Tongue (tissue), 2 donors: ENCODE measurements around the gene KLRF1. TPM values are rescaled to one million over a fixed set of nuclear protein-coding genes. Genes with fewer than 3 reads are reported as not detected.
A peak's percentile ranks its signal among the peaks of the same experiment; 100 is the strongest.

ENCODE experiments used
- DNase-seq: peaks from one replicate; pipeline ENCODE4 v3.0.0-alpha.2; 2015
- total RNA-seq: library from RNA; depleted of rRNA; stranded (reverse); fragments of >200 nt; gene quantifications from one replicate; pipeline ENCODE4 v1.2.3, GENCODE V29; 2014

KLRF1 gene
- 0.51 TPM for total RNA-seq

GRCh38 chr12:9827209-9827888 is at the start of gene KLRF1:
KLRF1 (plus strand) TSS chr12:9827481; CDS start chr12:9827545, 64 bp downstream.
- no peak for DNase-seq

GRCh38 chr12:9779209-9779608 is 48.1 kb upstream of the KLRF1 start:
- no peak for DNase-seq

- no peak for DNase-seq
Observed at GRCh38 chr12:9781360-9781759, 45.9 kb upstream of the KLRF1 start.

DNA sequence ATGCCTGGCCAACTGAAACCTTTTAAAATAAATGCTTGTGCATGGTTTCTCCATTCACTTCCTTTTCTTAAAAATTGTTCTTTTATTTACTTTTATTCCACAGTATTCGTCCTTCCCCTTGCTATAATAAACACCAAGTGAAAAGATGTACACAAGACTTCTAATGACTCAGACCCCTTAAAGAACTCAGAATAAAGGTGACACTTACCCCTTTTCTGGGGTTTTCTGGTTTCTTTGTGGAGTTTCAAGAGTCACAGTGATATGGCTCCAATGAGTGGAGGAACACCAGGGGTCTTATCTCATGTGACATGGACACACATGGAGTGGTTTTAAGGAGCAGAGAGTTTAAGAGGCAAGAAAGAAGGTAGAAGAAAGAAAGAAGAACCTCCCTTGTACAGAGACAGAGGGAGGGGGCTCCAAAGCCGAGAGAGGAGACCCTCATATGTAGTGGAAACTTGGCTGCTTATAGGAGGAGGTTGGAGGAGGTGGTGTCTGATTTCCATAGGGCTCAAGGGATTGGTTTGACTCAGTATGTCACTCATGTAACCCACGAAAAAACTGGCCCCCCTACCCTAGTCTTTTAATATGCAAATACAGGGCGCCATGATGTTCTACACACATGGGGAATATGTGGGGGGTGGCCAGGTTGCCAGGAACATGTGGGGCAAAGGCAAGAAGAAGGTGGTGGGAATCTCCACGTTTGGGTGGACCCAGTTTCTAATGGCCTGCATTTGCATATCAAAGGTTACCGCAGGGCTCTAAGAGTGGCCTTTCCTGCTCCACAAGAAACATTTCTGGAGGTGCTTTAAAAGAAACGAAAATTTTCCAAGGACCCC is 44.5 kb upstream of the KLRF1 start:
- no peak for DNase-seq

DNA sequence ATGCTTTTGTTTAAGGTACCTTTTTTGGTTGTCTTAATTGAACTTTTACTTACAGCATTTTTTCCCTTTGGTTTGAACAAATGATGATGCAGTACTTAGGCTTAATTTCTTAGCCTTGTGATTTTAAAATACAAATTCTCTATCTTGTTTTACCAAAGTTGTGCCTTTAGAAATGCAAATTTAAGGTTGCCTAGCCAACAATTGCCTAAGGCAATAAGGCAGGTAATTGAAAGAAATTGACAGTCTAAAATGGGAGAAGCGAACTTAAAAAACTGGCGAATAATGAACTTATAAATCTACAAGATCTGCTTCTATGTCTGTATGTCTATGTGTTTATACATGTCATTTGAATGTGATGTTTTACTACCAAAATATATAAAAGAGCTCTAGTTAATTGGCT is 43.0 kb upstream of the KLRF1 start:
- DNase-seq: no peak

DNA sequence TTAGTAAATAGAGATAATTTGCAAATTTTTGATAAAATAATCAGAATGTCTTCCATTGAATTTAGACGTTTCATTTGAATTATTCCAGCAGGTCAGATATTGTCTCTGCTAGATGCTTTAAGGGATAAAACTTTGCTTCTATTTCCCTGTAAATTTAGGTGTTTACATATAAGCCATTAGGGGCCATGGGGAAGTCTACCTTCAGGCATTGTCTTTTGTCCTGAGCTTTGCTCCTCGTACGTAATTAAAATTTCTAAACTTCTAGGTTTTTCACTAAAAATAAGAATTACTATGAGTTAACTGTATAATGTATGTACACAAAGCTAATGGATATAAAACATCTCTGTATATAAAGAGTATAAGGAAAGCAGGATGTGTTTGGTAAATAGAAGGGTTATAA is 42.5 kb upstream of the KLRF1 start:
- no peak for DNase-seq

GRCh38 chr12:9786726-9787717 is 40.3 kb upstream of the KLRF1 start:
- no peak for DNase-seq

- no peak for DNase-seq
Observed at GRCh38 chr12:9792185-9792900, 34.9 kb upstream of the KLRF1 start.

DNA sequence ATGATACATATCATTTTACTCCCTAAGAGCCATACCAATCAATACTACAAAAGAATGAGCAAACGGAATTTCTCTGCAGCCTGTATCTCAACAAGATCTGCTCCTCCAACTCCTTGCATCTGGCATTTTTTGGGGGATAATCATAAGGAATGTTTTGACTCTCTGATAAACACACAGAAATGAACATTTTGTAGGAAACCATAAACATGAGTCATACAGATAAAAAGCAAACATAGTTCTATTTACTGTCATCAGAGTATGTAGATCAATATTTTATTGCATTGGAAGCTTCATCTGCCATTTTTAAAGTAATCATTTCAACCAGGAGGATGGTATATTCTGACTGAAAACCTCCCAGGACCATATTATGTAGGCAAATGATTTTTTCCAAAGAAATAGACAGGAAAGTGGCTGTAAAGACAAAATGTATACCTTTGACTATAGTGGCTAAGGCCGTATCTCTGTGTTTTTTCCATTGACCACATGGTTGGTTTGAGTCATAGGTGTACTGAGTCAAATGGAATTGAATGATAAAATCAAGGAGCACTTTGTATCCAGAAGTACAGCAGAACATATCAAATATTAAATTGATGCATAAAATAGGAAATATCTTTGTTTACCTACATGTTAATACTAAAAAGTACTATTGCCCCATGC is 34.2 kb upstream of the KLRF1 start:
- no peak for DNase-seq

- no peak for DNase-seq
Observed at GRCh38 chr12:9793779-9794395, 33.4 kb upstream of the KLRF1 start.

- DNase-seq: no peak
Observed at GRCh38 chr12:9794484-9795093, 32.7 kb upstream of the KLRF1 start.

DNA sequence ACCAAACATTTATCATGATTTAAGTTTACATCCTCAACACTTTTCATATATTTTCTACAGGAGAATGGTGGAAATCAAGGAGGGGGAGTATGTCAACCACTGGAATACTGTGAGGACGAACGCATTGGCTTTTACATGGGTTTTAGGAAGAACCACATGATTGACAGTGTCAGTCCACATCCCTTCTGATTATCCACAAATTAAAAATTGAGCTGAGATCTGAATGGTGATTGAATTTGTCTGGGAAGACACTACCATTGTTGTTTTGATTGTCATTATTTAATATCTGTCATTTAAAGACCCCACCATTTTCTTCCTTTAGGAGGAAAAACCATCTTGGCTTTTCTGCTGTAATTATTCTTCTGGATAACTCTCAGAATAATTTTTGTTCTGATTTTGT is 31.3 kb upstream of the KLRF1 start:
- no peak for DNase-seq

DNA sequence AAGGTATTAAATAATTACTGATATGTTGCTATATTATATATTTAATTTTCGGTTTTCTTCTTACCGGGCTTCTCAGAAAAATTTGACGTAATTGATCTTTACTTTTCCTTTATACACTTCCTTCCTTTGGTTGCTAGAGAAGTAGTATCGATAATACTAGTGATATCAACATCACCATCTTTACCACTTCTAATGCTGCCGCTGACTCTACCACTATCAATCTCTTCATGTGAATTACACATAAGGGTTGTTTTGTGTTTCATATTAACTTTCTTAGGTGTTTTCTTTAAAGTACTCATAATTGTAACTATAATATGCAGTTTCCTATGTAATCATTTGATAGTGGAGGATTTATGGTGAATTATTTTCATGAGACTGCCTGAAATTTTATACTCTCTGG is 30.9 kb upstream of the KLRF1 start:
- no peak for DNase-seq

- no peak for DNase-seq
Observed at GRCh38 chr12:9796971-9797370, 30.3 kb upstream of the KLRF1 start.

GRCh38 chr12:9797722-9798619 is 29.3 kb upstream of the KLRF1 start:
- peak; percentile 56 for DNase-seq

DNA sequence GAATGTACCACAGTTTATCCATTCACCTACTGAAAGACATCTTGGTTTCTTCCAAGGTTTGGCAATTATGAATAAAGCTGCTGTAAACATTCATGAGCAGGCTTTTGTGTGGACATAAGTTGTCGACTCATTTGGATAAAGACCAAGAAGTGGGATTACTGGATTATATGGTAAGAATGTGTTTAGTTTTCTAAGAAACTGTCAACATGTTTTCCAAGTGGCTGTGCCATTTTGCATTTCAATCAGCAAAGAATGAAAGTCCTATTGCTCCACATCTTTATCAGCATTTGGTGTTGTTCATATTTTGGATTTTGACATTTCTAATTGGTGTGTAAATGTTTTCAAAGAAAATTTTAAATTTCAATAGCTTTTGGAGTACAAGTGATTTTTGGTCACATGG is 27.3 kb upstream of the KLRF1 start:
- DNase-seq: no peak

DNA sequence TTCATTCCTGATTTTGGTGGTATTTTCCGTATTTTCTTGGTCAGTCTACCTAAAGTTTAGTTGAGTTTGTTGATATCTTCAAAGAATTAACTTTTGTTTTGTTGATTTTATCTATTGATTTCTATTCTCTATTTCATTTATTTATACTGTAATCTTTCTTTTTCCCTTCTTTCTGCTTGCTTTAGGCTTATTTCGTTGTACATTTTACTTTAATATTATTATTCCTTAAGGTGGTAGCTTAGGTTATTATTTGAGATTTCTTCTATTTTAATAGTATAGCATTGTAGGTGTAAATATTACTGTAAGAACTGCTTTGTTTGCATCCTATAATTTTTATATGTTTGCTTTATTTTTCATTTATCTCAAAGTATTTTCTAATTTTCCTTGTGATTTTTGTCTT is 21.4 kb upstream of the KLRF1 start:
- no peak for DNase-seq

- no peak for DNase-seq
Observed at GRCh38 chr12:9806714-9807113, 20.6 kb upstream of the KLRF1 start.

- no peak for DNase-seq
Observed at GRCh38 chr12:9808504-9808903, 18.8 kb upstream of the KLRF1 start.
